NCI-H748 (cell line): ENCODE measurements around the gene SON.

Experiments
- DNase-seq: peaks from one replicate; lab custom pipeline; 2025; ENCODE audit not compliant: unreplicated experiment; lab: John Stamatoyannopoulos, UW

The SON gene

DNA sequence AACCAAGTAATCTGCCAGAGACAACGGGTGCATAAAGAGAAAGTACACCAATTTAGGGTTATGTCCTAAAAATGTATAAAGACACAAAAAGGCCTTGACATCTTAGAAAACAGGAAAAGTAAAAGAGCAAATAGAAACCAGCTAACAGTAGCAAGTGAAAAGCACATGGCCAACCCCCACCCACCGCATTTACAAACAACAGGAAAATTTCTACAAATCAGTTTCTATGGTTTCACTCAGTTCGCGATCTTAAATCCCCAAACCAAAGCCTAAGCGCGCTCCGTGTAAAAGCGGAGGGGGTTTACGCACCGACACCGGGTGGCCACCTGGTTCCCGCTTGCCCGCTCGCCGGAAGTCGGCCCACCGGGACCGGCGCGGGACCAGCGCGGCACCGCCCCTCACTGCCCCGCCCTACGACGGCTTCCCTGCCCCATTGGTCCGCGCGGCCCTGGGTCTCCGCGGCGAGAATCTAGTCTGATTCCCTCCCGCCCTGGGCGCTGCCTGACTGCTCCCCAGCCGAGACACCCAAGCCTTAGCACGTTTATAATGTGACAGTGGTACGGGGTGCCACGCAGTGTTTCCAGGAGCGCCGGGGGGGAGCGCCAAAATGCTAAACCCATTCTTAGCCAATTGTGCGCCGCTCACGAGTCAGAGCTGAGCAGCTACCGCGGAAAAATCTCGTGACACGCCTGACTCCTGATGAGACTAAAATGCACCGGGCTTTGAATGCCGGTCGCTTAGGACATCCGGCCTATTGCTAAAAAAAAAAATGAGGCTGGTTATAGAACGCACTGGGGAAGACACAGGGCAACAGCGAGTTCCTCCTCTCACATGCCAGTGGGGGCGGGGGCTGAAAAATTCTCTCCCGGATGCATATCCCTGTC, 840 bp upstream of the SON start, which contains the start of gene GART:
TSS of gene GART (minus strand) at position 362 of the 884 bp plus-strand sequence. CDS start 2,802 bp downstream, outside the sequence.
- peak; percentile 81 for DNase-seq

DNA sequence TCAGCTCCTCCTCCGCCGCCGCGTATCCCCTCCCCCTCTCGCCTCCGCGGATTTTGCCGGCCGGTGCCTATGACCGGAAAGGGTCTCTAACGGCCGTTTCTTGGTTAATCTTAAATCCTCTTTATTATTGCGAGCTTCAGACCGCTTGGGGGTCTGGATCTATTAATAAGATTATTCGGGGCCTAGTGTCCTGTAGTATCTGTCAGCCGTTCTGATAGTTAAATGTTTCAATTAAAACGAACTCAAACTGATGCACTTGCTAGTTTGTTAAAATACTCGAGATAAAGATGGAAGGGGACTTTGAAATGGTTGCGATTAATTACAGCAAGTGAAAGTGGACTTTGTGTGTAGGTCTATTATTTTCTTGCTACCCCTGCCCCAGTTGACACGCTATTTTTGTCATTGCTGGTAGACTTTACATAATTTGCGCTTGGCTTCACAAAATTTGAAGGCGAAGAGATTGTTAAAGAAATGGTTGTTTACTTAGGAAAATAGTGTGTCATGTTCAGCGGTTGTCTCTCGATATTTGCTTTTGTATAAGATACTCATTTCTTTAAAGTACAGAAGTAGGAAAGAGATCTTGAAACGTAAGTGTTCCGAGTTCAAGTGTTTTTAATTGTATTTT, 779 bp downstream of the SON start:
- peak; percentile 49 for DNase-seq

DNA sequence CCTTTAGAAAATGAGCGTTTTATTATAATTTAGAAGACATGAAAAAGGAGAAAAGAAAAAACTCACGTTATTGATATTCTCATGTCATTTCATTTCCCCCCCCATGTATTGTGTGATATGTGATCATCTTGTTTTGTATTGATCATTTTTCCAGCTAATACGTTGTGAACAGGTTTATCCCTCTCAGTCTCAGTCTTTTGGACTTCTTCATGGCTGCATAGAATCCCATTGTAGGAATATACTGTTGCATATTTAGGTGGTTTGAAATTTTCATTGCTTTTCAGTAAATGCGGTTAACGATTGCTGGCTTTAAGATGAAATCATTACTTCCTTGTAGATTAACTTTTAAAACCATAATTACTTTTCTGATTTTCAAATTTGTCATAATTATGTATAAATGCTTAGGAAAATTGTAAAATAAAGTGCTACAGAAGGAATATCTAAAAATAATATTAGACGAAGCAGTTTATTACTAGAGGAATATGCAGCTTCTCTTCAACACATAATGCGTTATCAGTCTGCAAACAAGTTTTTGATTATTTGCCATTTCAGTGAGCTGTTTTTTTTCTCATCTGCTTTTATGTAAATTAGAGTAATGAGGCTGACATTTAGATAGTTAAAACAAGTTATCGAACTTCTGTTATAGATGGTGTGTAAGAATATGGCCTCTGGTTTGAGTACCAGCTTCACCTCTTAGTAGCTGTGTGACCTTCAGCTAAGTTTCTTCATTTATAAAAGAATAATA, 1.8 kb downstream of the SON start:
- DNase-seq: no peak

DNA sequence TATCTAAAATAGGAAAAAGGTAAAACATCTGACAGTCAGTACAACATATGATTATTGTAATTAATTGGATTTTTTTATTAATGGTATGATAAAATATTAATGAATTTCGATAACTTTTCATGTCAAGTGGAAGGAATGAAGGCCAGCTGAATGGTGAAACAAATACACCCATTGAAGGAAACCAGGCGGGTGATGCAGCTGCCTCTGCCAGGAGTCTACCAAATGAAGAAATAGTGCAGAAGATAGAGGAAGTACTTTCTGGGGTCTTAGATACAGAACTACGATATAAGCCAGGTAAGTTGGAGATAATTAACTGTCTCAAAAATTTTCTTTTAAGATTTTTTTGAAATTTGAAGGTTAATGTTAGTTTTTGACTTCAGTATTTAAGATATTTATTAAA, 3.2 kb downstream of the SON start:
- DNase-seq: no peak

DNA sequence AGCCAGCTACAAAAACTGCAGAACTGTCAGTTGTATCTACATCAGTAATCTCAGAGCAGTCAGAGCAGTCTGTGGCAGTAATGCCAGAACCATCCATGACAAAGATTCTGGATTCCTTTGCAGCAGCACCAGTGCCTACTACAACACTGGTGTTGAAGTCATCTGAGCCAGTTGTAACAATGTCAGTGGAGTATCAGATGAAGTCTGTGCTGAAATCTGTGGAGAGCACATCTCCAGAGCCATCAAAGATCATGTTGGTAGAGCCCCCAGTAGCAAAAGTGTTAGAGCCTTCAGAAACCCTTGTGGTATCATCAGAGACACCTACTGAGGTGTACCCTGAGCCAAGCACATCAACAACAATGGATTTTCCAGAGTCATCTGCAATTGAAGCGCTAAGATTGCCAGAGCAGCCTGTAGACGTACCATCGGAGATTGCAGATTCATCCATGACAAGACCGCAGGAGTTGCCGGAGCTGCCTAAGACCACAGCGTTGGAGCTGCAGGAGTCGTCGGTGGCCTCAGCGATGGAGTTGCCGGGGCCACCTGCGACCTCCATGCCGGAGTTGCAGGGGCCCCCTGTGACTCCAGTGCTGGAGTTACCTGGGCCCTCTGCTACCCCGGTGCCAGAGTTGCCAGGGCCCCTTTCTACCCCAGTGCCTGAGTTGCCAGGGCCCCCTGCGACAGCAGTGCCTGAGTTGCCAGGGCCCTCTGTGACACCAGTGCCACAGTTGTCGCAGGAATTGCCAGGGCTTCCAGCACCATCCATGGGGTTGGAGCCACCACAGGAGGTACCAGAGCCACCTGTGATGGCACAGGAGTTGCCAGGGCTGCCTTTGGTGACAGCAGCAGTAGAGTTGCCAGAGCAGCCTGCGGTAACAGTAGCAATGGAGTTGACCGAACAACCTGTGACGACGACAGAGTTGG, 7.3 kb downstream of the SON start:
- no peak for DNase-seq

DNA sequence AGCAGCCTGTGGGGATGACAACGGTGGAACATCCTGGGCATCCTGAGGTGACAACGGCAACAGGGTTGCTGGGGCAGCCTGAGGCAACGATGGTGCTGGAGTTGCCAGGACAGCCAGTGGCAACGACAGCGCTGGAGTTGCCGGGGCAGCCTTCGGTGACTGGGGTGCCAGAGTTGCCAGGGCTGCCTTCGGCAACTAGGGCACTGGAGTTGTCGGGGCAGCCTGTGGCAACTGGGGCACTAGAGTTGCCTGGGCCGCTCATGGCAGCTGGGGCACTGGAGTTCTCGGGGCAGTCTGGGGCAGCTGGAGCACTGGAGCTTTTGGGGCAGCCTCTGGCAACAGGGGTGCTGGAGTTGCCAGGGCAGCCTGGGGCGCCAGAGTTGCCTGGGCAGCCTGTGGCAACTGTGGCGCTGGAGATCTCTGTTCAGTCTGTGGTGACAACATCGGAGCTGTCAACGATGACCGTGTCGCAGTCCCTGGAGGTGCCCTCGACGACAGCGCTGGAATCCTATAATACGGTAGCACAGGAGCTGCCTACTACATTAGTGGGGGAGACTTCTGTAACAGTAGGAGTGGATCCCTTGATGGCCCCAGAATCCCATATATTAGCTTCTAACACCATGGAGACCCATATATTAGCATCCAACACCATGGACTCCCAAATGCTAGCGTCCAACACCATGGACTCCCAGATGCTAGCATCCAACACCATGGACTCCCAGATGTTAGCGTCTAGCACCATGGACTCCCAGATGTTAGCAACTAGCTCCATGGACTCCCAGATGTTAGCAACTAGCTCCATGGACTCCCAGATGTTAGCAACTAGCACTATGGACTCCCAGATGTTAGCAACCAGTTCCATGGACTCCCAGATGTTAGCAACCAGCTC, 8.2 kb downstream of the SON start:
- DNase-seq: no peak

DNA sequence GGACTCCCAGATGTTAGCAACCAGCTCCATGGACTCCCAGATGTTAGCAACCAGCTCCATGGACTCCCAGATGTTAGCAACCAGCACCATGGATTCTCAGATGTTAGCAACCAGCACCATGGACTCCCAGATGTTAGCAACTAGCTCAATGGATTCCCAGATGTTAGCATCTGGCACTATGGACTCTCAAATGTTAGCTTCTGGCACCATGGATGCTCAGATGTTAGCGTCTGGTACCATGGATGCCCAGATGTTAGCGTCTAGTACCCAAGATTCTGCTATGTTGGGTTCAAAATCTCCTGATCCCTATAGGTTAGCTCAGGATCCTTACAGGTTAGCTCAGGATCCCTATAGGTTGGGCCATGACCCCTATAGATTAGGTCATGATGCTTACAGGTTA, 8.8 kb downstream of the SON start:
- no peak for DNase-seq

DNA sequence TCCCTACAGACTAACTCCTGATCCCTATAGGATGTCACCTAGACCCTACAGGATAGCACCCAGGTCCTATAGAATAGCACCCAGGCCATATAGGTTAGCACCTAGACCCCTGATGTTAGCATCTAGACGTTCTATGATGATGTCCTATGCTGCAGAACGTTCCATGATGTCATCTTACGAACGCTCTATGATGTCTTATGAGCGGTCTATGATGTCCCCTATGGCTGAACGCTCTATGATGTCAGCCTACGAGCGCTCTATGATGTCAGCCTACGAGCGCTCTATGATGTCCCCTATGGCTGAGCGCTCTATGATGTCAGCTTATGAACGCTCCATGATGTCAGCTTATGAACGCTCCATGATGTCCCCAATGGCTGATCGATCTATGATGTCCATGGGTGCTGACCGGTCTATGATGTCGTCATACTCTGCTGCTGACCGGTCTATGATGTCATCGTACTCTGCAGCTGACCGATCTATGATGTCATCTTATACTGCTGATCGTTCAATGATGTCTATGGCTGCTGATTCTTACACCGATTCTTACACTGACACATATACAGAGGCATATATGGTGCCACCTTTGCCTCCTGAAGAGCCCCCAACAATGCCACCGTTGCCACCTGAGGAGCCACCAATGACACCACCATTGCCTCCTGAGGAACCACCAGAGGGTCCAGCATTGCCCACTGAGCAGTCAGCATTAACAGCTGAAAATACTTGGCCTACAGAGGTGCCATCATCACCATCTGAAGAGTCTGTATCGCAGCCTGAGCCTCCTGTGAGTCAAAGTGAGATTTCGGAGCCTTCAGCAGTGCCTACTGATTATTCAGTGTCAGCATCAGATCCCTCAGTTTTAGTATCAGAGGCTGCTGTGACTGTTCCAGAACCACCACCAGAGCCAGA, 9.5 kb downstream of the SON start:
- no peak for DNase-seq

DNA sequence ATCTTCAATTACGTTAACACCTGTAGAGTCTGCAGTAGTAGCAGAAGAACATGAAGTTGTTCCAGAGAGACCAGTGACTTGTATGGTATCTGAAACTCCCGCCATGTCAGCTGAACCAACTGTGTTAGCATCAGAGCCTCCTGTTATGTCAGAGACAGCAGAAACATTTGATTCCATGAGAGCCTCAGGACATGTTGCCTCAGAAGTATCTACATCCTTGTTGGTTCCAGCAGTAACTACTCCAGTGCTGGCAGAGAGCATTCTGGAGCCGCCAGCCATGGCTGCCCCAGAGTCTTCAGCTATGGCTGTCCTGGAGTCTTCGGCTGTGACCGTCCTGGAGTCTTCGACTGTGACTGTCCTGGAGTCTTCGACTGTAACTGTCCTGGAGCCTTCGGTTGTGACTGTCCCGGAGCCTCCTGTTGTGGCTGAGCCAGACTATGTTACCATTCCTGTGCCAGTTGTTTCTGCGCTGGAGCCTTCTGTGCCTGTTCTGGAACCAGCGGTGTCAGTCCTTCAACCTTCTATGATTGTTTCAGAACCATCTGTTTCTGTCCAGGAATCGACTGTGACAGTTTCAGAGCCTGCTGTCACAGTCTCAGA, 10.3 kb downstream of the SON start:
- DNase-seq: no peak

DNA sequence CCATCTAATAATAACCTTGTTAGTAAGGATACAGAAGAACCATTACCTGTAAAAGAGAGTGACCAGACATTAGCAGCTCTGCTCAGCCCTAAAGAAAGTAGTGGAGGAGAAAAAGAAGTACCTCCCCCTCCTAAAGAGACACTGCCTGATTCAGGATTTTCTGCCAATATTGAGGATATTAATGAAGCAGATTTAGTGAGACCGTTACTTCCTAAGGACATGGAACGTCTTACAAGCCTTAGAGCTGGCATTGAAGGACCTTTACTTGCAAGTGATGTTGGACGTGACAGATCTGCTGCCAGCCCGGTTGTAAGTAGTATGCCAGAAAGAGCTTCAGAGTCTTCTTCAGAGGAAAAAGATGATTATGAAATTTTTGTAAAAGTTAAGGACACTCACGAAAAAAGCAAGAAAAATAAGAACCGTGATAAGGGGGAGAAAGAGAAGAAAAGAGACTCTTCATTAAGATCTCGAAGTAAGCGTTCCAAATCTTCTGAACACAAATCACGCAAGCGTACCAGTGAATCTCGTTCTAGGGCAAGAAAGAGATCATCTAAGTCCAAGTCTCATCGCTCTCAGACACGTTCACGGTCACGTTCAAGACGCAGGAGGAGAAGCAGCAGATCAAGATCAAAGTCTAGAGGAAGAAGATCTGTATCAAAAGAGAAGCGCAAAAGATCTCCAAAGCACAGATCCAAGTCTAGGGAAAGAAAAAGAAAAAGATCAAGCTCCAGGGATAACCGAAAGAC, 11.6 kb downstream of the SON start:
- DNase-seq: no peak

DNA sequence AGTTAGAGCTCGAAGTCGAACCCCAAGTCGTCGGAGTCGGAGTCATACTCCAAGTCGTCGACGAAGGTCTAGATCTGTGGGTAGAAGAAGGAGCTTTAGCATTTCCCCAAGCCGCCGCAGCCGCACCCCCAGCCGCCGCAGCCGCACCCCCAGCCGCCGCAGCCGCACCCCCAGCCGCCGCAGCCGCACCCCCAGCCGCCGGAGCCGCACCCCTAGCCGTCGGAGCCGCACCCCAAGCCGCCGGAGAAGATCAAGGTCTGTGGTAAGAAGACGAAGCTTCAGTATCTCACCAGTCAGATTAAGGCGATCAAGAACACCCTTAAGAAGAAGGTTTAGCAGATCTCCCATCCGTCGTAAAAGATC, 12.1 kb downstream of the SON start:
- no peak for DNase-seq

DNA sequence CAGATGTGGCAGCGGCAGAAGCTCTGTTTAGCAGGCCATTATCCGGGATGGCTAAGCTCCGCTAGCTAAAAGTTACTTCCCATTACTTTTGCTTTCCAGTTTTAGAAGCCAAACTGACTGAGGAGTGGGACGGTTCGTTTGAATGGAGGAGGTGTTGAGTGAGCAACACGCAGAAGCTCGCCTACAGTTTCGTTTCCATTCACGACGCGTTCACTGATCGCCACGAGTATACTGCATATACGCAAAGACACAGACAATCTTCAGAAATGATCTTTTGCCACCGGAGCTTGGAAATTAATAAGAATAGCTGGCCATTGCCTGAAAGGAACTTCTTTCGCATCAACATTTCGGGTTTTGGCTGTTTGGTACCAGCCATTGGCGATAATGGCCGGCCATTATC, 14.6 kb downstream of the SON start:
- DNase-seq: no peak

DNA sequence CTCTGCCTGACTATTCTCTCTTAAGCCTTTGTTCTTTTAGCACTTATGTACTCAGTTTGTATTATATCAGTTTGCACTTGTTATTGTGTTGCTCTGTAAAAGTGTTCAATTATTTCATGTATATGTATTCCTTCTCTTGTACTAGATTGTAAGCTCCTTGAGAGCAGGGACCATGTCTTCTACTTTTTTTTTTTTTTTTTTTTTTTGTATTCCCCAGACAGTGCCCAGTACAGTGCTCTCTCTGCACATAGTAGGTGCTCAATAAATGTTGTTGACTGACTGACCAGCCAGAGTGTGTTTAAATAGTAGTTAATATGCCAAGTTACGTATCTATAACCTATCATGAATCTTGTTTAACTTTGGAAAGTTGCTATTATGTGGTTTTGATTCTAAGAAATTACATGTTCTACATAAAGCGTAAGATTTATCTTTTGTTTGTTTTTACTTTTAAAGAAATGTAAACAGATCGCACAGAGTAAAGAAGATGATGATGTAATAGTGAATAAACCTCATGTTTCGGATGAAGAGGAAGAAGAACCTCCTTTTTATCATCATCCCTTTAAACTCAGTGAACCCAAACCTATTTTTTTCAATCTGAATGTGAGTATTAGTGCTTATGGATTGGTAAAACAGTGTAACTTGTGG, 16.1 kb downstream of the SON start:
- DNase-seq: no peak

DNA sequence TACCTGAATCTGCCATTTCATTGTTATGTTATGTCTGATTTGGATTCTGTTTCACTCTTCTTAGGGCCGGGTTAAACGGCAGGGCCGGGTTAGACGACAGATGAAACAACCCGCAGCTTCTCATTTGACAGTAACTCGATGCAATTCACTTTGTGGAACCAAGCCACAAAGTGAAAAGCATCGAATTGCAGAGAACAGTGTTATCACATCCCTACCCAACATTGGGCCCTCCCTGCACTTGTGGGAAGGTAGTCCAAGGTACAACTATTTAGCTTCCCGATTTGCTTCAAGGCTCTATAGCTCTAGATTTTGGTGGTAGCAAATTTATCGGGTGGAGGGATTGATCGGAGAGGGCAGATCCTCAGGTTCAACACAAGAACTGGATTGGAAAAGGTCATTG, 17.0 kb downstream of the SON start:
- DNase-seq: no peak

DNA sequence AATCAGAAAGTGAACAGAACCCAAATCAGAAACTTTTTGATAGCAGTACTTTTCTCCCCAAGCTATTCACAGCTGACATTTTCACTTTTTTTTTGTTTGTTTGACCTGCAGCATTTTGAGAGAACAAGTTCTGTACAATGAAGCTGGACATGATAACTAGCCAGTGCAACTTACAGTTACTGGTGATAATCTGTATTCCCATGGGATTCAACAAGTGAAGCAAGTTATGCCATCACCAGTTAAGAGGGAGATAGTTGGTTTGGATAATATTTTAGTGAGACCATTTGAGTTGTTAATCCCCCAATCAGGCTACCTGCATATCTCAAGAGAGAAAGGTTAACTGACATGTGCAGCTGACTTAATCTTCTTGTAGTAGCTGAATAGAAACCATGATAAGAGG, 18.1 kb downstream of the SON start:
- DNase-seq: no peak

DNA sequence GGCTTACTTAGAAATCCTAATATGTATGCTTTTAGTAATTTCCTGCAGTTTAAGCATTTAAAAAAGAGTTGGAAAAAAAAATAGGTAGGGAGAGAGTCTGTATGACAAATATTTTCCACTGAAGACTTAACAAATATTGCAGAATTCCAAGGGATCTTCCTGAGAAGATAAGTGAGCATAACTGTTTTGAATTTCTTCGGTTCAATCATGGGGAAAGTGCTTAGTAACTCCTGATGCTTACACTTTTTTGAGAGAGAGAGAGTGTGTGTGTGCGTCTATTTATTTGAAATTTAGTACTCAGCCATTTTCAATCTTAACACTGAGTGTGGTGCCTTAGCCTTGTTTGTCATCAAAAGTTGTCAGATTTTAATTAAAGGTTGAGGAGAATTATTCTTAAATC, 18.5 kb downstream of the SON start:
- no peak for DNase-seq

DNA sequence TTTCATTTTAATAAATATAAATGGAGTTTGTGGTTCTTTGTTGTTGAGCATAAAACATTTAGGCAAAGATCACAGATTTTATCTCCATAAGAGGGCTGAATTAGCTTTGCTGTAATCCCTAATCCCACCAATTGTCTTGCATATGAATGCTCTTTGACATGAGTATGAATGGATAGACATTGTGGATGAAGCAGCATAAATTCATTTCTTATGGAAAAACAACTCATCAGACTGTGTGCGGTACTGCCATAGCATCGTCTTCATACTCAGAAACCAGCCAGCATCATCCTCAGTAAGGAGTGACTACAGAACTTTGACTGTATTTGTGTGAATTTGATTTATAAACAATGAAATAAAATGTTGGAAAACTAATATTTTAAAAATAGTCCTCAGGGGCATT, 19.6 kb downstream of the SON start:
- no peak for DNase-seq
